Measurements from ENCODE around the gene NTRK3. TPM values are rescaled to one million over a fixed set of nuclear protein-coding genes. Genes with fewer than 3 reads are reported as not detected.

NTRK3 gene
- total RNA-seq, 2 experiments from 2014 or later, result 0.78 TPM; not detected in 1

- Histone ChIP-seq H3K4me3 (ENCODE audit: low read length) (no peak overlapping the region), H3K27me3 (ENCODE audit: control insufficient read depth in 1 of 2, insufficient read depth in 2 of 2, low read length in 2 of 2) (peaks cover 0 to 2% of the 10 kb centered on the region in 2 experiments), H3K27ac (ENCODE audit: low read depth in 1 of 2, low read length in 2 of 2) (no peak overlapping the region), H3K9me3 (ENCODE audit: control insufficient read depth in 1 of 2, insufficient read depth in 1 of 2, low read length in 2 of 2) (no peaks in the 10 kb centered on the region), H3K4me1 (ENCODE audit: insufficient read depth, low read length) (no peaks in the 10 kb centered on the region), H3K36me3 (ENCODE audit: insufficient read depth, low read length) (no peaks in the 10 kb centered on the region)
- no peak overlapping the region for H3K4me3 Mint-ChIP-seq
- CTCF ChIA-PET, result no interaction called here
- TF ChIP-seq, protein P1, sequence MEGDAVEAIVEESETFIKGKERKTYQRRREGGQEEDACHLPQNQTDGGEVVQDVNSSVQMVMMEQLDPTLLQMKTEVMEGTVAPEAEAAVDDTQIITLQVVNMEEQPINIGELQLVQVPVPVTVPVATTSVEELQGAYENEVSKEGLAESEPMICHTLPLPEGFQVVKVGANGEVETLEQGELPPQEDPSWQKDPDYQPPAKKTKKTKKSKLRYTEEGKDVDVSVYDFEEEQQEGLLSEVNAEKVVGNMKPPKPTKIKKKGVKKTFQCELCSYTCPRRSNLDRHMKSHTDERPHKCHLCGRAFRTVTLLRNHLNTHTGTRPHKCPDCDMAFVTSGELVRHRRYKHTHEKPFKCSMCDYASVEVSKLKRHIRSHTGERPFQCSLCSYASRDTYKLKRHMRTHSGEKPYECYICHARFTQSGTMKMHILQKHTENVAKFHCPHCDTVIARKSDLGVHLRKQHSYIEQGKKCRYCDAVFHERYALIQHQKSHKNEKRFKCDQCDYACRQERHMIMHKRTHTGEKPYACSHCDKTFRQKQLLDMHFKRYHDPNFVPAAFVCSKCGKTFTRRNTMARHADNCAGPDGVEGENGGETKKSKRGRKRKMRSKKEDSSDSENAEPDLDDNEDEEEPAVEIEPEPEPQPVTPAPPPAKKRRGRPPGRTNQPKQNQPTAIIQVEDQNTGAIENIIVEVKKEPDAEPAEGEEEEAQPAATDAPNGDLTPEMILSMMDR (IDR thresholded peaks at IDR 0.05), result no peak
- POLR2A ChIA-PET, result no interaction called here
- ATAC-seq (ENCODE audit: poor library complexity) (no peak), DNase-seq (no peak)
- peaks cover 9% of the 10 kb centered on the region for H3K27me3 Mint-ChIP-seq
- H3K4me1 Mint-ChIP-seq (ENCODE audit: low read depth), result no peaks in the 10 kb centered on the region
- H3K9me3 Mint-ChIP-seq, result no peaks in the 10 kb centered on the region
- H3K36me3 Mint-ChIP-seq (ENCODE audit: low read depth), result no peaks in the 10 kb centered on the region
- intact Hi-C loops (cut with DNase I, micrococcal nuclease), result no loop called here
- no peak overlapping the region for H3K27ac Mint-ChIP-seq
Measured at GRCh38 chr15:87874896-87875711, 381.4 kb downstream of the NTRK3 start.

DNA sequence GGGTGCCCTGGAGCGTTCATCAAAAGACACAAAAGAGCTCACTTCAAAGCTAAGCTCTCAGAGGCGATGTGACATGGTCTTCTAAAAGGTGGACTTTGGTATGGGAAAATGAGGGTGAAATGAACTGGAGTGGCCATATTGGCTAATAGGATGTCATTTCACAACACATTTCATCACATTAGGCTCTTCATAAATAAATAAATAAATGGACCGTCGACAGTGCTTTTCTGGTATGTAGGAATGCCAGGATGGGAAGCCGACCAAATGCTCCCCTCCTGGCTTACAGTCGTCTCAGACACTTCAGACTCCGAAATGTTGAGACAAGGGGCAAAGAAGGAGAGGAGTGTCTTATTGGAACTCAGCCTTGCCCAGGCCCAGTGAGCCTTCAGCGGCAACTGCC is 383.0 kb downstream of the NTRK3 start:
- Histone ChIP-seq H3K9me3 (ENCODE audit: control insufficient read depth in 1 of 2, insufficient read depth in 1 of 2, low read length in 2 of 2) (no peaks in the 10 kb centered on the region), H3K27ac (ENCODE audit: low read depth in 1 of 2, low read length in 2 of 2) (no peak overlapping the region), H3K4me3 (ENCODE audit: low read length) (no peak overlapping the region), H3K4me1 (ENCODE audit: insufficient read depth, low read length) (no peaks in the 10 kb centered on the region), H3K27me3 (ENCODE audit: control insufficient read depth in 1 of 2, insufficient read depth in 2 of 2, low read length in 2 of 2) (peaks cover 0 to under 1% of the 10 kb centered on the region in 2 experiments), H3K36me3 (ENCODE audit: insufficient read depth, low read length) (no peaks in the 10 kb centered on the region)
- Mint-ChIP-seq H3K27ac (no peak overlapping the region), H3K27me3 (peaks cover 5% of the 10 kb centered on the region), H3K36me3 (ENCODE audit: low read depth) (no peaks in the 10 kb centered on the region), H3K4me1 (ENCODE audit: low read depth) (no peaks in the 10 kb centered on the region), H3K9me3 (no peaks in the 10 kb centered on the region), H3K4me3 (no peak overlapping the region)
- no peak for DNase-seq
- no peak for ATAC-seq (ENCODE audit: poor library complexity)
- TF ChIP-seq, protein P1 (IDR thresholded peaks at IDR 0.05), result no peak
- intact Hi-C loops (cut with DNase I, micrococcal nuclease), result no loop called here
- POLR2A ChIA-PET, result no interaction called here
- CTCF ChIA-PET, result no interaction called here

DNA sequence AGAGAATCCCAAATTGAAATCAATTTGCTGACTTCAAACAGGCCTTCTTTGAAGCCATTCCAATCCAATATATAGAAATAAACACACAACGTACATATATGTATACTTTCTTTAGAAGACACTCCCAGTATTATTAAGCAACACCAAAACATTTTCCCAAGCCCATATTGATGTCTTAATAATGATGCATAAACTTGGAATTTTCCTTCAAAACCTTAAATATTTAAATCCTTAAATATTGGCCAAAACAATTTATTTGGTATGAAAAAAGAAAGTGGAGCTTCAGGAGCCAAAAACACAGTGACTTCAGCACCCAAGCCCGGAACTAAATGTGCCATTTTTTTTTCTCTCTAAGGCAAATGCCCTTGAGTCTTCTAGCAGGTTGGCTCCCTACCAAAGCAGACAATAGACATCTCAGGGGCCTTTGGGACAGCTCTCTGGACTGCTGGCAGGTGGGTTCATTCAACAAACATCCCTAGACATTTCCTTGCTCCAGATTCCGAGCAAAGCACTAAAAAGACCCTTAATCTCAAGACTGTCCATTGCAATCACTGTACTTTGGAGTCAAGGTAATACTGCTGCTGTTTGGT is 384.7 kb downstream of the NTRK3 start:
- Mint-ChIP-seq H3K4me1 (ENCODE audit: low read depth) (no peaks in the 10 kb centered on the region), H3K36me3 (ENCODE audit: low read depth) (no peaks in the 10 kb centered on the region), H3K27me3 (no peaks in the 10 kb centered on the region), H3K4me3 (no peak overlapping the region), H3K9me3 (no peaks in the 10 kb centered on the region), H3K27ac (no peak overlapping the region)
- intact Hi-C loops (cut with DNase I, micrococcal nuclease), result no loop called here
- Histone ChIP-seq H3K36me3 (ENCODE audit: insufficient read depth, low read length) (no peaks in the 10 kb centered on the region), H3K4me3 (ENCODE audit: low read length) (no peak overlapping the region), H3K9me3 (ENCODE audit: control insufficient read depth in 1 of 2, insufficient read depth in 1 of 2, low read length in 2 of 2) (no peaks in the 10 kb centered on the region), H3K4me1 (ENCODE audit: insufficient read depth, low read length) (no peaks in the 10 kb centered on the region), H3K27me3 (ENCODE audit: control insufficient read depth in 1 of 2, insufficient read depth in 2 of 2, low read length in 2 of 2) (no peaks in the 10 kb centered on the region), H3K27ac (ENCODE audit: low read depth in 1 of 2, low read length in 2 of 2) (no peak overlapping the region)
- POLR2A ChIA-PET, result no interaction called here
- ATAC-seq (ENCODE audit: poor library complexity) (no peak), DNase-seq (no peak)
- CTCF ChIA-PET, result no interaction called here
- TF ChIP-seq, protein P1 (IDR thresholded peaks at IDR 0.05), result no peak

Measured in CD4-positive, alpha-beta T cell (primary cell).